SU-DHL-6 (cell line): Measurements from ENCODE around the gene AUH.
"Not testable (repeated sequence)": the region's sequence is repeated elsewhere in the genome, so short reads cannot be mapped to it uniquely, and the experiment has no call there.

Experiments
- H2AFZ ChIP-seq: fragments of 200-600 bp; sonication (generic); 2 replicates; pipeline ENCODE4 v1.6.1; 2014; ENCODE audit warnings: low read depth, mild to moderate bottlenecking, moderate library complexity, mixed read lengths, antibody characterized with exemption, low read length; ENCODE audit not compliant: severe bottlenecking
- H3F3A ChIP-seq: fragments of 200-600 bp; shearing (Covaris generic); 2 replicates; pipeline ENCODE4 v1.6.0; 2016; ENCODE audit warnings: antibody characterized with exemption, mild to moderate bottlenecking; ENCODE audit not compliant: insufficient read depth
- H3K27ac ChIP-seq: fragments of 200-600 bp; sonication (generic); 2 replicates; pipeline ENCODE4 v1.5.1; 2016; ENCODE audit warnings: low read depth, mild to moderate bottlenecking, low read length, moderate library complexity, mixed read lengths
- H3K27me3 ChIP-seq: fragments of 200-600 bp; sonication (generic), shearing (Covaris generic); 2 replicates; pipeline ENCODE4 v1.6.0; 2014; ENCODE audit warnings: mild to moderate bottlenecking, low read length
- H3K36me3 ChIP-seq: fragments of 200-600 bp; sonication (generic); 2 replicates; pipeline ENCODE4 v1.6.1; 2014; ENCODE audit warnings: mild to moderate bottlenecking, low read length, mixed read lengths
- H3K4me2 ChIP-seq: fragments of 300-600, 200-600 bp; shearing (Covaris generic), sonication (generic); 2 replicates; pipeline ENCODE4 v1.6.0; 2014; ENCODE audit warnings: low read length, low read depth, mild to moderate bottlenecking; ENCODE audit not compliant: poor library complexity, severe bottlenecking
- H3K4me3 ChIP-seq: fragments of 200-600 bp; sonication (generic); 2 replicates; pipeline ENCODE4 v1.5.1; 2014; ENCODE audit warnings: antibody characterized with exemption, low read length, mild to moderate bottlenecking, mixed read lengths; ENCODE audit not compliant: insufficient read depth, poor library complexity, severe bottlenecking
- H3K79me2 ChIP-seq: fragments of 200-600 bp; sonication (generic); 2 replicates; pipeline ENCODE4 v1.6.1; 2014; ENCODE audit warnings: mild to moderate bottlenecking, low read length, moderate library complexity; ENCODE audit not compliant: insufficient read depth
- H3K9ac ChIP-seq: fragments of 200-600 bp; sonication (generic); 2 replicates; pipeline ENCODE4 v1.7.0; 2014; ENCODE audit warnings: mild to moderate bottlenecking, low read length
- H3K9me2 ChIP-seq: fragments of 200-600 bp; sonication (generic); replicated peaks from 2 replicates; pipeline ENCODE4 v1.6.1; 2014; ENCODE audit warnings: low read length; ENCODE audit not compliant: insufficient read depth
- H3K9me3 ChIP-seq: fragments of 200-600 bp; sonication (generic); 2 replicates; pipeline ENCODE4 v1.6.1; 2014; ENCODE audit warnings: low read length, mixed read lengths; ENCODE audit not compliant: insufficient read depth
- H4K20me1 ChIP-seq: fragments of 200-600 bp; sonication (generic); 2 replicates; pipeline ENCODE4 v1.6.1; 2014; ENCODE audit warnings: low read depth, mild to moderate bottlenecking, antibody characterized with exemption, low read length, moderate library complexity, mixed read lengths
- EZH2phosphoT487 ChIP-seq: fragments of 200-600 bp; sonication (generic), shearing (Covaris generic); conservative IDR thresholded peaks from 2 replicates; pipeline ENCODE4 v1.6.1; 2018; ENCODE audit warnings: mild to moderate bottlenecking, antibody characterized with exemption, low read length, moderate library complexity, mixed read lengths
- TF ChIP-seq, protein P1 (sequence below): fragments of 200-600 bp; sonication (generic); IDR thresholded peaks from one replicate; pipeline ENCODE4 v1.5.1; 2017; ENCODE audit warnings: antibody characterized with exemption, mild to moderate bottlenecking, low read length, moderate library complexity; ENCODE audit not compliant: insufficient read depth, poor library complexity, severe bottlenecking

The AUH gene

DNA sequence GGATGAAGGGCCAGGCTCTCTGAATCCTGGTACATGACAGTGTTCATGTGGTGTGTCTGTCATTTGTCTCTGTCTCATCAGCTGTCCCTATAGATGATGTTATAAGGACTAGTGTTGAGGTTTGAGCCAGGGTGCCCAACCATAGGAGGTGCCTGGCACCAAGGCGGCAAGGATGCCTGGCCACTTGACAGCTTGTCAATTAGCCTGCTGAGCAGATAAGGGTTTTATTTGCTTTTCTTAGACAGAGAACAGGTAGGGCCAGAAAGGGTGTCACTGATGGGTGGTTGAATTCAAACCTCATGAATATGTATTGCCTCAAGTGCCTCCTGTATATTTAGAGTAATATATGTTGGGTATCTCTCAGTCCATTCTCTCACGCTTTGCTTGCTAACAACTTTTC is 30.1 kb upstream of the AUH start:
- H3K79me2 ChIP-seq, result no peaks in the 10 kb centered on the region
- no peaks in the 10 kb centered on the region for H4K20me1 ChIP-seq
- TF ChIP-seq, protein P1, sequence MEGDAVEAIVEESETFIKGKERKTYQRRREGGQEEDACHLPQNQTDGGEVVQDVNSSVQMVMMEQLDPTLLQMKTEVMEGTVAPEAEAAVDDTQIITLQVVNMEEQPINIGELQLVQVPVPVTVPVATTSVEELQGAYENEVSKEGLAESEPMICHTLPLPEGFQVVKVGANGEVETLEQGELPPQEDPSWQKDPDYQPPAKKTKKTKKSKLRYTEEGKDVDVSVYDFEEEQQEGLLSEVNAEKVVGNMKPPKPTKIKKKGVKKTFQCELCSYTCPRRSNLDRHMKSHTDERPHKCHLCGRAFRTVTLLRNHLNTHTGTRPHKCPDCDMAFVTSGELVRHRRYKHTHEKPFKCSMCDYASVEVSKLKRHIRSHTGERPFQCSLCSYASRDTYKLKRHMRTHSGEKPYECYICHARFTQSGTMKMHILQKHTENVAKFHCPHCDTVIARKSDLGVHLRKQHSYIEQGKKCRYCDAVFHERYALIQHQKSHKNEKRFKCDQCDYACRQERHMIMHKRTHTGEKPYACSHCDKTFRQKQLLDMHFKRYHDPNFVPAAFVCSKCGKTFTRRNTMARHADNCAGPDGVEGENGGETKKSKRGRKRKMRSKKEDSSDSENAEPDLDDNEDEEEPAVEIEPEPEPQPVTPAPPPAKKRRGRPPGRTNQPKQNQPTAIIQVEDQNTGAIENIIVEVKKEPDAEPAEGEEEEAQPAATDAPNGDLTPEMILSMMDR, result no peak
- H3F3A ChIP-seq, result no peaks in the 10 kb centered on the region
- no peak overlapping the region for H3K27ac ChIP-seq
- no peaks in the 10 kb centered on the region for H3K27me3 ChIP-seq
- H3K4me2 ChIP-seq, result no peak overlapping the region
- no peaks in the 10 kb centered on the region for H3K9me2 ChIP-seq
- H3K9ac ChIP-seq, result no peak overlapping the region
- no peak overlapping the region for H2AFZ ChIP-seq
- H3K4me3 ChIP-seq, result no peak overlapping the region
- H3K36me3 ChIP-seq, result no peaks in the 10 kb centered on the region
- H3K9me3 ChIP-seq, result no peaks in the 10 kb centered on the region

DNA sequence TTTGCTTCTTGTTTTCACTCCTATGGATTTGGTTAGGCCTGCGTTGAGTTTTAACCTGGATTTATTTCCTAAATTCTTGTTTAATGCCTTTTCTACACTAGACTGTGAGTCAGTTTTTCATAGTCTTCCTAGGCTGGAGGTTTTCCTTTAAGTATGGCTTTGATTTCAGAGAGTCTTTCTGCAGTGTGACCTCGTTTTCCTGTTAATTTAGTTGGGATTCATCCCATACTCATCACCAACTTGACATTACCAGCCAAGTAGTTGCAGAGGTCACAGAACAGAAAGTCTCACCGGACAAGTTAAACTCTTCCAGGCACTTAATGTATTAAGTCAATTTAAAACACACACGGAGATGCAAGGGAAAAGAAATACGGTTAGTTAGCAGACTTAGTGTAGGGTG is 29.7 kb upstream of the AUH start:
- Histone ChIP-seq H3K4me3 (no peak overlapping the region), H3K9ac (no peak overlapping the region), H4K20me1 (no peaks in the 10 kb centered on the region), H2AFZ (no peak overlapping the region), H3K36me3 (no peaks in the 10 kb centered on the region), H3K79me2 (no peaks in the 10 kb centered on the region), H3K4me2 (no peak overlapping the region), H3K9me3 (no peaks in the 10 kb centered on the region), H3K27me3 (no peaks in the 10 kb centered on the region), H3K27ac (no peak overlapping the region), H3F3A (no peaks in the 10 kb centered on the region), H3K9me2 (no peaks in the 10 kb centered on the region)
- TF ChIP-seq, protein P1, result no peak
- no peak for TF ChIP-seq EZH2phosphoT487

- not testable (repeated sequence) for H4K20me1 ChIP-seq, H3K79me2 ChIP-seq, H3K27me3 ChIP-seq, H3K9me2 ChIP-seq, H2AFZ ChIP-seq, H3K9me3 ChIP-seq, H3K9ac ChIP-seq, H3K36me3 ChIP-seq, H3F3A ChIP-seq, H3K4me3 ChIP-seq, H3K4me2 ChIP-seq, H3K27ac ChIP-seq
These were observed 28.0 kb upstream of the AUH start for GRCh38 chr9:91389686-91390085.

GRCh38 chr9:91386765-91387164 is 25.0 kb upstream of the AUH start:
- H2AFZ ChIP-seq, result no peak overlapping the region
- no peaks in the 10 kb centered on the region for H4K20me1 ChIP-seq
- no peak overlapping the region for H3K27ac ChIP-seq
- no peaks in the 10 kb centered on the region for H3K27me3 ChIP-seq
- no peak for TF ChIP-seq EZH2phosphoT487
- TF ChIP-seq, protein P1, result no peak
- no peaks in the 10 kb centered on the region for H3K79me2 ChIP-seq
- H3K9me3 ChIP-seq, result no peaks in the 10 kb centered on the region
- H3F3A ChIP-seq, result no peaks in the 10 kb centered on the region
- H3K4me2 ChIP-seq, result no peak overlapping the region
- H3K36me3 ChIP-seq, result no peaks in the 10 kb centered on the region
- H3K9ac ChIP-seq, result no peak overlapping the region
- H3K9me2 ChIP-seq, result no peaks in the 10 kb centered on the region
- no peak overlapping the region for H3K4me3 ChIP-seq
